Ascending aorta (tissue), 2 donors: ENCODE results near the gene FSTL4. TPM values are rescaled to one million over a fixed set of nuclear protein-coding genes. Genes with fewer than 3 reads are reported as not detected.

ENCODE experiments used
- DNase-seq, 2 donors: peaks; one replicate each; pipeline ENCODE4 v3.0.0-alpha.2; 2019; ENCODE audit warnings: low spot score in 2 of 2
- H3K27ac ChIP-seq, 2 donors: fragments of 200-600 bp; sonication (generic); one replicate each; pipeline ENCODE4 v1.5.1; 2016 to 2017; ENCODE audit warnings: mild to moderate bottlenecking in 1 of 2
- H3K27me3 ChIP-seq: fragments of 200-600 bp; sonication (generic); one replicate; pipeline ENCODE4 v1.5.1; 2017
- H3K36me3 ChIP-seq, 2 donors: fragments of 200-600 bp; sonication (generic); one replicate each; pipeline ENCODE4 v1.5.1; 2016
- H3K4me1 ChIP-seq, 2 donors: fragments of 200-600 bp; sonication (generic); one replicate each; pipeline ENCODE4 v1.5.1; 2016 to 2017; ENCODE audit warnings: mild to moderate bottlenecking in 1 of 2
- H3K4me3 ChIP-seq, 2 donors: fragments of 200-600 bp; sonication (generic); one replicate each; pipeline ENCODE4 v1.5.1; 2016 to 2017; ENCODE audit warnings: mild to moderate bottlenecking in 1 of 2
- H3K9me3 ChIP-seq, 2 donors: fragments of 200-600 bp; sonication (generic); one replicate each; pipeline ENCODE4 v1.5.1; 2016
- intact Hi-C: fragments of 100-400 bp; cut with DNase I; formaldehyde crosslinking; loops from one replicate; pipeline ENCODE4 v1.15.1; 2023
- total RNA-seq: library from RNA; depleted of rRNA; stranded (reverse); fragments of >200 nt; gene quantifications from one replicate; pipeline ENCODE4 v1.1.0, GENCODE V29; 2016
- TF ChIP-seq, protein P1 (sequence below), 3 experiments: fragments of 200-600 bp in 2 of 3; fragments of 450-650 bp in 1 of 3; sonication (generic) in 2 of 3; IDR thresholded peaks; one replicate each; pipeline ENCODE4 v1.5.1; 2016 to 2019; ENCODE audit warnings: antibody characterized with exemption in 3 of 3, mild to moderate bottlenecking in 1 of 3, moderate library complexity in 1 of 3

FSTL4 gene
- total RNA-seq, 1 donor from 2014 or later = 0.11 TPM

DNA sequence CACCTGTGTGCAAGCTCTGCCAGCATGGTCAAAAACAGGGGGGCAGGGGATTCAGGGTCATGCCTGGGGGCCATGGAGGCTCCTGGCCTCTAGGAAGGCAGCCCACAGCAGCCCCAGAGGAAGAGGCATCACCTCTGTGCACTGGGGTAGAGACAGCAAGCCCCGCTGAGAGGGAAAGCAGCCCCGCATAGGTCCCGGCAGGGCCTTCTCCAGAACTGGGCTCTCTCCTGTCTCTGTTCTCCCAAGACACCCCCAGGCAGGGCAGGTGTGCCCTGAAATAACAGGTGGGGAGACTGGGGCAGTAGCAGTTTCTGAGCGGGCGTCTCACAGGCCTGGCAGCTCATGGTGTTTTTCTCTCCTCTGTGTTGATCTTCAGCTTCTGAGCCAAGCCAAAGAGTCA lies 281.4 kb downstream of the FSTL4 start:
- DNase-seq = no peak
- TF ChIP-seq, protein P1, sequence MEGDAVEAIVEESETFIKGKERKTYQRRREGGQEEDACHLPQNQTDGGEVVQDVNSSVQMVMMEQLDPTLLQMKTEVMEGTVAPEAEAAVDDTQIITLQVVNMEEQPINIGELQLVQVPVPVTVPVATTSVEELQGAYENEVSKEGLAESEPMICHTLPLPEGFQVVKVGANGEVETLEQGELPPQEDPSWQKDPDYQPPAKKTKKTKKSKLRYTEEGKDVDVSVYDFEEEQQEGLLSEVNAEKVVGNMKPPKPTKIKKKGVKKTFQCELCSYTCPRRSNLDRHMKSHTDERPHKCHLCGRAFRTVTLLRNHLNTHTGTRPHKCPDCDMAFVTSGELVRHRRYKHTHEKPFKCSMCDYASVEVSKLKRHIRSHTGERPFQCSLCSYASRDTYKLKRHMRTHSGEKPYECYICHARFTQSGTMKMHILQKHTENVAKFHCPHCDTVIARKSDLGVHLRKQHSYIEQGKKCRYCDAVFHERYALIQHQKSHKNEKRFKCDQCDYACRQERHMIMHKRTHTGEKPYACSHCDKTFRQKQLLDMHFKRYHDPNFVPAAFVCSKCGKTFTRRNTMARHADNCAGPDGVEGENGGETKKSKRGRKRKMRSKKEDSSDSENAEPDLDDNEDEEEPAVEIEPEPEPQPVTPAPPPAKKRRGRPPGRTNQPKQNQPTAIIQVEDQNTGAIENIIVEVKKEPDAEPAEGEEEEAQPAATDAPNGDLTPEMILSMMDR (IDR thresholded peaks at IDR 0.05) = no peak
- no peaks in the 10 kb centered on the region for H3K4me1 ChIP-seq
- H3K27me3 ChIP-seq = no peaks in the 10 kb centered on the region
- no peak overlapping the region for H3K4me3 ChIP-seq
- H3K9me3 ChIP-seq = no peaks in the 10 kb centered on the region
- H3K36me3 ChIP-seq = no peaks in the 10 kb centered on the region
- H3K27ac ChIP-seq = no peak overlapping the region
- intact Hi-C loops = no loop called here

DNA sequence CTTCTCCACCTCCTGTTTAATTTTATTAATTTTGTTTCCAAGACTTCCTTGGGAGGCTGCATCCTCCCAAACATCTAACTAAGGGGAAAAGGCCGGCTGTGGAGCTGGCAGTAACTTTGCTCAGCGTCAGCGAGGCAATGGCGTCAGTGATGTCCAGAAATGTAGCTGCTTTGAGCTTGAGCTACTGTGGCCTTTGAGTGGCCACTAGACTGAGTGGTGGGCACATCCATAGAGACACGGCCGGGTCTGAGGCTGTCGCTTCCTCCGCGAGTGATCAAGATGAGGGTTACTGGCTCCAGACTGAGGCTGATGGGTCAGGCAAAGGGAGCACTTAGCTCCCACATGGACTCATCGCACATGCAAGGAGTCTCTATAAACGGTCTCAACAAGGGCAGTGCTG lies 283.5 kb downstream of the FSTL4 start:
- H3K27ac ChIP-seq = no peak overlapping the region
- TF ChIP-seq, protein P1 (IDR thresholded peaks at IDR 0.05) = no peak
- no peak for DNase-seq
- no peaks in the 10 kb centered on the region for H3K9me3 ChIP-seq
- no peak overlapping the region for H3K4me3 ChIP-seq
- intact Hi-C loops = no loop called here
- no peaks in the 10 kb centered on the region for H3K4me1 ChIP-seq
- H3K27me3 ChIP-seq = no peaks in the 10 kb centered on the region
- H3K36me3 ChIP-seq = no peaks in the 10 kb centered on the region

DNA sequence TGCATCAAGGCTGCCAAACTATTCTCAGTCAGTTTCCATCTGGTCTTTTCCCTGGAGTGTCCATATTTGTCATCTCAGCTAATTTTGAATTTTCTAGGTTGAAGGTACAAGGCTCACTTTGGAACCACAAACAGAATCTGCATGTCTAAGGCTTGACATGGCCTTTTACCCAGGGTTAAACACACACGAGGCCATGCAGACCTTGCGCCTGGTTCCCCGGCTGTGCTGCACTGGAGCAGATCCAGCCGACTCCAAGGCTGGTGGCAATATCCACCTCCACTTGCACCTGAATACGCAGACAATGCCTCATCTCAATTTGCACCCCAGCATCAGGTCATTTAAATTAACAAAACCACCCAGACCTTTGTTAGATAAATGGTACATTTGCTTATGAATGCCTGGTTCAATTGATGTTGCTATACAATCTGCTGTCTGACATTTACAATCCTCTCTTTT lies 284.4 kb downstream of the FSTL4 start:
- intact Hi-C loops = no loop called here
- no peak overlapping the region for H3K27ac ChIP-seq
- TF ChIP-seq, protein P1 (IDR thresholded peaks at IDR 0.05) = no peak

DNA sequence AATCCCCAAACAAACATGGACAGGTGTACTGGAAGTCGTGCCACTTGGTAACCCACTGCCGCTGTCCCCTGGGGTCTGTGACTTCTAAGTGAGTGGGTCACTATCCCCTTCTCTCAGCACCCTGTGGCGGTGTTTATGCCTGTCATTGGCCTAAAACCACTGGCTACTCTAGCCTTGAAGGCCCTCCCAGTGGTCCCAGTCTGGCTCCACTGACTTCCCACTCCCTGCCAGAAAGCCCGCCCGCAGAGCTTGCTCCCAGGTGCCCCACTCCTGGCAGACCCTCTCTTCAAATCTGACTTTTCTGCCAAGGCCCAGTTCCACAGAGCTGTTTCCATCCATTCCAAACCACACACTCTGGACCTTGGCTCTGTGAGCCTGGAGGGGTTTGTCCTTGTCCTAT lies 286.0 kb downstream of the FSTL4 start:
- Histone ChIP-seq H3K27ac (no peak overlapping the region), H3K4me3 (no peak overlapping the region), H3K36me3 (no peaks in the 10 kb centered on the region), H3K9me3 (no peaks in the 10 kb centered on the region), H3K4me1 (no peaks in the 10 kb centered on the region), H3K27me3 (no peaks in the 10 kb centered on the region)
- TF ChIP-seq, protein P1 (IDR thresholded peaks at IDR 0.05) = no peak
- intact Hi-C loops = no loop called here
- DNase-seq = no peak

More for the DNA sequence above, 284.4 kb downstream of the FSTL4 start:
- no peaks in the 10 kb centered on the region for H3K9me3 ChIP-seq
- H3K4me3 ChIP-seq = no peak overlapping the region
- no peaks in the 10 kb centered on the region for H3K36me3 ChIP-seq
- no peaks in the 10 kb centered on the region for H3K27me3 ChIP-seq
- no peaks in the 10 kb centered on the region for H3K4me1 ChIP-seq
- no peak for DNase-seq

GRCh38 chr5:133325864-133326263 lies 286.5 kb downstream of the FSTL4 start:
- Histone ChIP-seq H3K4me1 (no peaks in the 10 kb centered on the region), H3K4me3 (no peak overlapping the region), H3K27me3 (no peaks in the 10 kb centered on the region), H3K36me3 (no peaks in the 10 kb centered on the region), H3K9me3 (no peaks in the 10 kb centered on the region), H3K27ac (no peak overlapping the region)
- TF ChIP-seq, protein P1 (IDR thresholded peaks at IDR 0.05) = no peak
- intact Hi-C loops = no loop called here
- DNase-seq = no peak

DNA sequence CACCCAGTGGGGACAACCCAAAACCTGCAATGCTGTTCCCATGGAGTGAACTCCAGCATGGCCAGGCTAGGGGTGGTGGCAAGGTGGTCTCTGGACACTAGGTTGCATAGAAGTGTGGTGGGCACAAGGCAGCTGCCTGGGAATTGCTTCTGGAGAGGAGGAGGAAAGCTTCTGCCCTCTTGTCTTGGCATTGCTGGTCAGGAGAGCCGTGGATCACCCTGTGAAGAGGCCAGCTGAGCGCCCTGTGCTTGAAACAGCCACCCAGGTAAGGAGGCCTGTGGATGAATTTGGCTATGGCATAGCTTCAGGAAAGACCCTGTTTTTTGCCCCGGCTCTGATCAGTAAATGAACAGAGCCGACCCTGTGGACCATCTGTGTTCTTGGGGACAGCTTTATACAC lies 287.4 kb downstream of the FSTL4 start:
- no peak for DNase-seq
- Histone ChIP-seq H3K9me3 (no peaks in the 10 kb centered on the region), H3K27ac (no peak overlapping the region), H3K36me3 (no peaks in the 10 kb centered on the region), H3K4me3 (no peak overlapping the region), H3K4me1 (no peaks in the 10 kb centered on the region), H3K27me3 (no peaks in the 10 kb centered on the region)
- intact Hi-C loops = no loop called here
- TF ChIP-seq, protein P1 (IDR thresholded peaks at IDR 0.05) = no peak
